ENCODE results near the gene TIMM50.
A peak's percentile ranks its signal among the peaks of the same experiment; 100 is the strongest.
"Not testable (repeated sequence)": the region's sequence is repeated elsewhere in the genome, so short reads cannot be mapped to it uniquely, and the experiment has no call there.

The TIMM50 gene

DNA sequence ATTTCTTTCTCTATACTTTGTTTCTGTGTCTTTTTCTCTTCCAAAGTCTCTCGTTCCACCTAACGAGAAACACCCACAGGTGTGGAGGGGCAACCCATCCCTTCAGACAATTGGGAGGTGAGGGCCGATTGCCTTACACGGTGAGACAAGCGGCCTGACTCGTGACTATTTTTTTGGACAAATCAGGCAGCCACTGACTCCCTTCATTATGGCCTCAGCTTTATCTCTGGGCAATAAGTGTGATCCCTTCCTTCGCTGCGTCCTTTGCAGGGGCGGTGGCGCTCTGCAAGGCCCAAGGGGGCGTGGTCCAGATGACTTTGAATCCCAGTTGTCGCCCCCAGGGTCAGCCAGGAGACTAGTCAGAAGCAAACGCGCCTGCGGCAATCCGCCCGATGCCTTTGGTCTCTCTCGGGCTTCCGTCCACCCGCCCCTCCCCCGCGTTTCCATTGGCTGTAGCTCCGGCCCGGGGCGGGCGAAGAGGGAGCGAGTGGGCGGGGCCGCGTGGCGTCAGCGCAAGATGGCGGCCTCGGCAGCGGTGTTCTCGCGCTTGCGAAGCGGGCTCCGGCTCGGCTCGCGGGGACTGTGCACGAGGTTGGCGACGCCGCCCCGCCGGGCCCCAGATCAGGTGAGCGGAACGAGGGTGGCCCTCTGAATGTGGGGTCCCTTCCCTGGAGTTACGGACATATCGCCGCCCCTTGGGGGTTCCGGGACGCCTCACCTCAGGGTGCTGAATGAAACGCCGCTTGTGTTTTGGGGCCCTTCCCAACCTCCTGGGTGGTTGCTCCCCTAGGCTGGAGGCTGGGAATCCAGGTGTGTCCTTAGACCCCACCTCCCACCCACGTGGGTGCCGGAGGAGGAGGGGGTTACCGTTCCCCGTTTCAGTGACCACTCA lies at the start of gene TIMM50:
Gene TIMM50, plus strand, starts transcription at position 502 of the 892 bp plus-strand sequence. Its CDS starts 16 bp downstream, at position 518.
- DNase-seq = peak; percentile 95

- DNase-seq = no peak
These were observed 48.0 kb upstream of the TIMM50 start for GRCh38 chr19:39432677-39433025.

DNA sequence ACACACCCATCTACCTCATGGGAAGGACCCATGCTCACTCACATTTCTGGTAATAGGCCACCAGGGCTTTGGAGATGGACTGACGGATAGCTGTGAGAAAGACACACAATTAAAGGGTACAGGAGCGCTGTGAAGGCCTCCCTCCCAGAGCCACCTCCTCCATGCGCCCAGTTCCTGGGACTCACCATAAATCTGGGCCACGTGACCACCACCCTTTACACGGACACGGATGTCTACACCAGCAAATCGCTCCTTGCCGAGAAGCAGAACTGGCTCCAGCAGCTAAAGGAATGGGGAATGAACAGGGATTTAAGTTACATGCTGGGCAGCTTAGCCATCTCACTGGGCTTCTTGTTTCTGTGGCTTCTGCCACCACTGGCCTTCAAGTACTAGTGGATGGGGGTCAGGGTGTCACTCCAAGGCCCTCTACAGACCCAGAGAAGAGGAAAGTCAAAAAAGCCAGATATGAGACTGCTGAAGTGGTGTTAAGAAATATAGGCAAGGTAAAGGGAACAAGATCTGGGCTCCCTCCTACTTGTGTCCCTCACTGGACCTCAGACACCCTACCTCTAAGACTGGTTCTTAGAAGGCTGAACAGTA lies 47.1 kb upstream of the TIMM50 start:
- no peak for DNase-seq

- no peak for DNase-seq
These were observed 46.2 kb upstream of the TIMM50 start for GRCh38 chr19:39434123-39435076.

GRCh38 chr19:39435499-39436349 lies 44.9 kb upstream of the TIMM50 start, which contains the start of gene RPS16:
RPS16 (minus strand) TSS chr19:39435949; CDS start chr19:39435895, 54 bp downstream.
- DNase-seq = peak; percentile 97

DNA sequence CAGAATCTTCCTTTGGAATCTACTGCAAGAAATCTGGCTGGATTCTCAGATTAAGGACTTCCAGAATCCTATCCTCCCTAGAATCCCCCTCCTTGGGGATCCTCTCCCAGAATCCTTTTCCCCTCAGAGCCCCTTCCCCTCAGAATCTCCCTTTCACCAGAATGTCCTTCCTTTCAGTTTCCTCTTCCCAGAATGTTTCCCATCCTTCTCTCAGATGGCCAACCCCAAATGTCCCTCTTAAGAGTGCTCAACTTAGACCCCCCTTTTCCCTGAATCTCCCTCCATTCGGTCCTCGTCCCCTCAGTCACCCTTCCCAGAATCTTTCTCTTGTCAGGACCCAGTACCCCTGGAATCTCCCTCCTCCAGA lies 44.3 kb upstream of the TIMM50 start:
- DNase-seq = no peak

- no peak for DNase-seq
These were observed 42.2 kb upstream of the TIMM50 start for GRCh38 chr19:39438270-39438934.

GRCh38 chr19:39444598-39445195 lies 35.9 kb upstream of the TIMM50 start:
- no peak for DNase-seq

DNA sequence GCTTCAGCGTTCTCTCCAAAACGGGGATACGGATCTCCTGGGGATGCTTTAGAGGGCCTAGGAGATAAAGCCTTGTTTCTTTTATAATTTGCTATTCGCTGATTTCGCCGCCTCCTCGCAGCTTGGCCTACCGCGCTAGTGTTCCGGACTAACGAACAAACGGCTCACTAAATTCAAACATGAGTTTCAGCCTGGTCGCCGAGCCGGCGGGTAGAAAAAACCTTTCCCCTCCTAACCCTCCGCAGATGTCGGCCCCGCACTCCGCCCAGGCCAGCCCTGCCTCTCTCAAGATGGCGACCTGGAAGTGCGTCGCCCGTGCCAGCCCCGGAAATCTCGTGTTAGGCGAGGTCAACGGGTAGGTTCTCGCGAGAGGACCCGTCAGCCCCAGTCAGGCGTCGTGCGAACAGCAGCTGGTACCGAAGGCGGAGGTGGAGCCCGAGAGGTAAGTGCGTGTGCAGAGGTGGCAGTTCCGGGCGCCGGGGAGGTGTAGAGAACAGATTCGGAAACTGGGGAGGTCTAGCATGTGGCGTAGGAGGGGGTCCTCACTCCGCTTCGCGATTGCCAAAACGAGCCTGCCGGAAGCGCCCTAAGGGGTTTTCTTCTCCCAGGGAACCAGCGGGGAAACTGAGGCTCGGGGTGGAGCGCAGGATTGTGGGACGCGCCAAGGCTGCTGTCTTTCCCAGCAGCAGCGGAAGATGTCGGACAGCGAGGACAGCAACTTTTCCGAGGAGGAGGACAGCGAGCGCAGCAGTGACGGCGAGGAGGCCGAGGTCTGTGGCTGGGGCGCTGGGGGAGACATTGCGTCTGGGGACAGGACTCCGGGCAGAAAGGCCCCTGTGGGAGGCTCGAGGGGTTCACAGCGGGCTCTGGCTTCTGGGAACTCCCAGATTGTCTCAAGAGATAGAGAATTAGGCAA lies 35.2 kb upstream of the TIMM50 start, which contains the start of gene SUPT5H:
Gene SUPT5H, plus strand, starts transcription at position 387 of the 916 bp plus-strand sequence. Its CDS starts 309 bp downstream, at position 696.
- DNase-seq = peak; percentile 98

GRCh38 chr19:39446365-39447084 lies 34.1 kb upstream of the TIMM50 start:
- no peak for DNase-seq

- DNase-seq = no peak
These were observed 32.4 kb upstream of the TIMM50 start for GRCh38 chr19:39448271-39448670.

GRCh38 chr19:39449116-39449797 lies 31.4 kb upstream of the TIMM50 start:
- no peak for DNase-seq

GRCh38 chr19:39451257-39451656 lies 29.4 kb upstream of the TIMM50 start:
- DNase-seq = not testable (repeated sequence)

- DNase-seq = no peak
These were observed 17.2 kb upstream of the TIMM50 start for GRCh38 chr19:39463403-39463802.

GRCh38 chr19:39465956-39466747 lies 14.5 kb upstream of the TIMM50 start:
- no peak for DNase-seq

DNA sequence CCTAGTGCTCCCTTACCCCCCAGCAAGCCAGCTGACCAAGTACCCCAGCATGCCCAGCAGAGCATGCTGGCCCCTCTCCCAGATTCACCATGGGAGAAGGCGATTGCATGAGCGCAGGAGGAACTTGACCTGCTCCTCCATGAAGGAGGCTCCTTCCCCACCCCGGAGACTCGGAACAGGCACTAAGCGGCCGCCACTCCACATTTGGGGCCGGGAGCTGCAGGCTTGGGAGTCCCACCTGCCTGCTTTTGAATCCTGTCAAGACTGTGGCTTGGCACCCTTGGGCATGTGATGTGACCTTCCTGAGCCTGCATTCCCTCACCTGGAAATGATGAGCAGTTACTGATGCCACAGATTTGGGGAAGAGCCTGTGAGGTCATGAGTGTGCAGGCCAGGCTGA lies 12.7 kb upstream of the TIMM50 start:
- no peak for DNase-seq

DNA sequence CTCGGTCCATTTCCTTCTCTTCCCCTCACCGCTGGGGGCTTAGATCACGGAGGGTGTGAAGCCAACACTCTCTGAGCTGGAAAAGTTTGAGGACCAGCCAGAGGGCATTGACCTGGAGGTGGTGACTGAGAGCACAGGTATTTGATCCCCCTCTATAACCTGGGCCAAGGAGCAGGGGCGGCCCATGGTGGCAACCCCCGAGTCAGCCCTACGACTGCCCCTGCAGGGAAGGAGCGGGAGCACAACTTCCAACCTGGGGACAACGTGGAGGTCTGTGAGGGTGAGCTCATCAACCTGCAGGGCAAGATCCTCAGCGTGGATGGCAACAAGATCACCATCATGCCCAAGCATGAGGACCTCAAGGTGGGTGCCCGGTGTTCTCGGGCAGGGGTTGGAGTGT lies 11.6 kb upstream of the TIMM50 start:
- no peak for DNase-seq

DNA sequence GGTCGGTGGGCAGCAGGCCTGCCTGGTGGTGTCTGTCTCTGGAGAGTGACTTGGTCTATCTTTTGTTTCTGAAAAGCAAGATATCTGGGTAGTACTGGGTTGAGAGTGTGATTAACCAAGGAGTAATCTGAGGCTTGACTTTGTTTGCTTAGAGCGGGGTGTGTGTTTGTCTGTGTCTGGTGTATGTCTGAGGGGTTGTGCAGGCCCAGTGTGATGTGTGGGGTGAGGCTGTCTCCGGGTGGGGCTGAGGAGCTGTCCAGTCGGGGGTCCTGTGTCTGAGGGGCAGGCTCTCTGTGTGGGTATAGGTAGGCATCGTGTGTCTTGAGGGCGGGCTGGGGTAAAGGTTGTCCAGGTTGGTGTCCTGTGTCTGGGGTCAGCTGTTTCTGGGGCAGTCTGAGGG lies 11.1 kb upstream of the TIMM50 start:
- no peak for DNase-seq

Measured in NCI-H2171 treated with DMSO at 0.1 percent for 48 hours (cell line).